Loucy (cell line): ENCODE data around the gene CSGALNACT2.

Source experiments
- H2AFZ ChIP-seq: fragments of 200-600 bp; sonication (generic); 2 replicates; pipeline ENCODE4 v1.6.0; 2016; ENCODE audit warnings: antibody characterized with exemption, mild to moderate bottlenecking, low read length, moderate library complexity
- H3F3A ChIP-seq: fragments of 200-600 bp; 2 replicates; pipeline ENCODE4 v1.6.0; 2016; ENCODE audit warnings: antibody characterized with exemption, low read depth, mild to moderate bottlenecking
- H3K27me3 ChIP-seq: fragments of 200-600 bp; sonication (generic); 2 replicates; pipeline ENCODE4 v1.6.1; 2014; ENCODE audit warnings: low read length, mild to moderate bottlenecking; ENCODE audit not compliant: insufficient read depth, poor library complexity, severe bottlenecking
- H3K36me3 ChIP-seq: fragments of 200-600 bp; sonication (generic); 2 replicates; pipeline ENCODE4 v1.6.1; 2016; ENCODE audit warnings: low read length; ENCODE audit not compliant: insufficient read depth
- H3K4me1 ChIP-seq: fragments of 200-600 bp; sonication (generic); 2 replicates; pipeline ENCODE4 v1.5.1; 2014; ENCODE audit warnings: low read length, mild to moderate bottlenecking; ENCODE audit not compliant: insufficient read depth, poor library complexity, severe bottlenecking
- H3K4me2 ChIP-seq: fragments of 200-600 bp; sonication (generic); 2 replicates; pipeline ENCODE4 v1.6.0; 2014; ENCODE audit warnings: antibody characterized with exemption, low read length, low read depth, mild to moderate bottlenecking; ENCODE audit not compliant: poor library complexity, severe bottlenecking
- H3K4me3 ChIP-seq: fragments of 200-600 bp; sonication (generic); 2 replicates; pipeline ENCODE4 v1.5.1; 2014; ENCODE audit warnings: low read length, mild to moderate bottlenecking, mixed read lengths; ENCODE audit not compliant: poor library complexity, severe bottlenecking
- H3K79me2 ChIP-seq: fragments of 200-600 bp; sonication (generic); 2 replicates; pipeline ENCODE4 v1.6.1; 2014; ENCODE audit warnings: low read length; ENCODE audit not compliant: insufficient read depth
- H3K9ac ChIP-seq: fragments of 200-600 bp; sonication (generic); 2 replicates; pipeline ENCODE4 v1.6.0; 2014; ENCODE audit warnings: mild to moderate bottlenecking, low read depth, low read length, moderate library complexity; ENCODE audit not compliant: poor library complexity, severe bottlenecking
- H3K9me2 ChIP-seq: fragments of 200-600 bp; sonication (generic); replicated peaks from 2 replicates; pipeline ENCODE4 v1.6.1; 2016; ENCODE audit warnings: low read depth, low read length, mixed read lengths
- H3K9me3 ChIP-seq: fragments of 200-600 bp; sonication (generic); 2 replicates; pipeline ENCODE4 v1.6.1; 2014; ENCODE audit warnings: mild to moderate bottlenecking, antibody characterized with exemption, low read length, low read depth; ENCODE audit not compliant: insufficient read depth
- H4K20me1 ChIP-seq: fragments of 200-600 bp; sonication (generic); 2 replicates; pipeline ENCODE4 v1.6.0; 2014; ENCODE audit warnings: antibody characterized with exemption, low read length, mild to moderate bottlenecking; ENCODE audit not compliant: insufficient read depth, poor library complexity, severe bottlenecking
- CTCF ChIP-seq: fragments of 200-600 bp; sonication (generic); conservative IDR thresholded peaks from 2 replicates; pipeline ENCODE4 v1.5.1; 2014; ENCODE audit warnings: mild to moderate bottlenecking, antibody characterized with exemption, low read length
- EZH2phosphoT487 ChIP-seq: fragments of 200-600 bp; IDR thresholded peaks from 2 replicates; pipeline ENCODE4 v1.6.1; 2018; ENCODE audit warnings: antibody characterized with exemption, mild to moderate bottlenecking, moderate library complexity, borderline replicate concordance

Gene CSGALNACT2

GRCh38 chr10:43132867-43133787 is 5.1 kb upstream of the CSGALNACT2 start:
- no peak overlapping the region for H3K4me3 ChIP-seq
- no peaks in the 10 kb centered on the region for H3F3A ChIP-seq
- no peaks in the 10 kb centered on the region for H3K27me3 ChIP-seq
- no peaks in the 10 kb centered on the region for H3K9me2 ChIP-seq
- peaks cover 59% of the 10 kb centered on the region for H3K4me1 ChIP-seq
- H3K79me2 ChIP-seq: peaks cover 26% of the 10 kb centered on the region
- no peaks in the 10 kb centered on the region for H3K36me3 ChIP-seq
- H2AFZ ChIP-seq: no peak overlapping the region
- no peak overlapping the region for H3K9ac ChIP-seq
- TF ChIP-seq EZH2phosphoT487 (no peak), CTCF (no peak)
- H3K9me3 ChIP-seq: no peaks in the 10 kb centered on the region
- H3K4me2 ChIP-seq: no peak overlapping the region
- peaks cover 10% of the 10 kb centered on the region for H4K20me1 ChIP-seq

- Histone ChIP-seq H3K27me3 (no peaks in the 10 kb centered on the region), H3K4me3 (no peak overlapping the region), H4K20me1 (peaks cover 16% of the 10 kb centered on the region), H3K9ac (no peak overlapping the region), H2AFZ (no peak overlapping the region), H3K9me2 (no peaks in the 10 kb centered on the region), H3K4me2 (no peak overlapping the region), H3K9me3 (no peaks in the 10 kb centered on the region), H3F3A (no peaks in the 10 kb centered on the region), H3K79me2 (peaks cover 35% of the 10 kb centered on the region), H3K36me3 (no peaks in the 10 kb centered on the region), H3K4me1 (peaks cover 51% of the 10 kb centered on the region)
- TF ChIP-seq CTCF (no peak), EZH2phosphoT487 (no peak)
These were observed 3.9 kb upstream of the CSGALNACT2 start for GRCh38 chr10:43134126-43134905.

- H3K4me3 ChIP-seq: no peak overlapping the region
- no peaks in the 10 kb centered on the region for H3K27me3 ChIP-seq
- no peak overlapping the region for H3K4me2 ChIP-seq
- H3F3A ChIP-seq: no peaks in the 10 kb centered on the region
- H3K9me3 ChIP-seq: no peaks in the 10 kb centered on the region
- peaks cover 42% of the 10 kb centered on the region for H3K79me2 ChIP-seq
- H3K9me2 ChIP-seq: no peaks in the 10 kb centered on the region
- no peak overlapping the region for H2AFZ ChIP-seq
- TF ChIP-seq CTCF: no peak
- no peak for TF ChIP-seq EZH2phosphoT487
- H4K20me1 ChIP-seq: peaks cover 24% of the 10 kb centered on the region
- no peaks in the 10 kb centered on the region for H3K36me3 ChIP-seq
- H3K4me1 ChIP-seq: peaks cover 54% of the 10 kb centered on the region
- no peak overlapping the region for H3K9ac ChIP-seq
These were observed 3.2 kb upstream of the CSGALNACT2 start for GRCh38 chr10:43135064-43135463.
